ENCODE measurements around the gene PRAC2. TPM values are rescaled to one million over a fixed set of nuclear protein-coding genes. Genes with fewer than 3 reads are reported as not detected.

PRAC2 gene
- total and polyA plus RNA-seq, 2 donors (not counting 1 experiment from before 2014, with no cell fraction given): not detected

GRCh38 chr17:48759288-48759687 is 36.3 kb downstream of the PRAC2 start:
- Histone ChIP-seq H2AFZ (ENCODE audit: low read length) (no peak overlapping the region), H3K4me2 (ENCODE audit: extremely low read depth, insufficient read depth, low read length) (no peak overlapping the region), H3K4me3 (replicated peaks in 1 of 4; ENCODE audit: control extremely low read depth in 1 of 4, insufficient read depth in 1 of 4, low read depth in 3 of 4, low read length in 4 of 4) (no peak overlapping the region), H4K20me1 (ENCODE audit: control insufficient read depth, extremely low read depth, insufficient read depth, low read length) (no peaks in the 10 kb centered on the region), H3K79me2 (ENCODE audit: control insufficient read depth, insufficient read depth, low read length) (no peaks in the 10 kb centered on the region), H3K27ac (ENCODE audit: insufficient read depth, low read length) (no peak overlapping the region), H3K9ac (ENCODE audit: insufficient read depth, low read length) (no peak overlapping the region), H3K4me1 (ENCODE audit: control insufficient read depth, extremely low read depth, insufficient read depth, low read length) (peaks cover 1% of the 10 kb centered on the region), H3K27me3 (ENCODE audit: control insufficient read depth, insufficient read depth, low read length) (peaks cover 34% of the 10 kb centered on the region), H3K36me3 (ENCODE audit: control insufficient read depth, insufficient read depth, low read length) (no peaks in the 10 kb centered on the region), H3K9me3 (ENCODE audit: control insufficient read depth, insufficient read depth, low read depth, low read length) (no peaks in the 10 kb centered on the region)
- DNase-seq (ENCODE audit: low read depth in 2 of 2): no peak
- no peak for TF ChIP-seq EZH2 (IDR thresholded peaks at IDR 0.05; ENCODE audit: low read length, missing control alignments)
- TF ChIP-seq, protein P1, sequence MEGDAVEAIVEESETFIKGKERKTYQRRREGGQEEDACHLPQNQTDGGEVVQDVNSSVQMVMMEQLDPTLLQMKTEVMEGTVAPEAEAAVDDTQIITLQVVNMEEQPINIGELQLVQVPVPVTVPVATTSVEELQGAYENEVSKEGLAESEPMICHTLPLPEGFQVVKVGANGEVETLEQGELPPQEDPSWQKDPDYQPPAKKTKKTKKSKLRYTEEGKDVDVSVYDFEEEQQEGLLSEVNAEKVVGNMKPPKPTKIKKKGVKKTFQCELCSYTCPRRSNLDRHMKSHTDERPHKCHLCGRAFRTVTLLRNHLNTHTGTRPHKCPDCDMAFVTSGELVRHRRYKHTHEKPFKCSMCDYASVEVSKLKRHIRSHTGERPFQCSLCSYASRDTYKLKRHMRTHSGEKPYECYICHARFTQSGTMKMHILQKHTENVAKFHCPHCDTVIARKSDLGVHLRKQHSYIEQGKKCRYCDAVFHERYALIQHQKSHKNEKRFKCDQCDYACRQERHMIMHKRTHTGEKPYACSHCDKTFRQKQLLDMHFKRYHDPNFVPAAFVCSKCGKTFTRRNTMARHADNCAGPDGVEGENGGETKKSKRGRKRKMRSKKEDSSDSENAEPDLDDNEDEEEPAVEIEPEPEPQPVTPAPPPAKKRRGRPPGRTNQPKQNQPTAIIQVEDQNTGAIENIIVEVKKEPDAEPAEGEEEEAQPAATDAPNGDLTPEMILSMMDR (conservative IDR thresholded peaks at IDR 0.05 in 1 of 2, IDR thresholded peaks at IDR 0.05 in 1 of 2; ENCODE audit: low read depth in 1 of 2, low read length in 2 of 2): no peak

GRCh38 chr17:48760411-48760810 is 37.4 kb downstream of the PRAC2 start:
- H3K4me2 ChIP-seq (ENCODE audit: extremely low read depth, insufficient read depth, low read length): no peak overlapping the region
- H2AFZ ChIP-seq (ENCODE audit: low read length): no peak overlapping the region
- H3K4me1 ChIP-seq (ENCODE audit: control insufficient read depth, extremely low read depth, insufficient read depth, low read length): no peaks in the 10 kb centered on the region
- no peak overlapping the region for H3K4me3 ChIP-seq (replicated peaks in 1 of 4; ENCODE audit: control extremely low read depth in 1 of 4, insufficient read depth in 1 of 4, low read depth in 3 of 4, low read length in 4 of 4)
- no peak overlapping the region for H3K9ac ChIP-seq (ENCODE audit: insufficient read depth, low read length)
- H4K20me1 ChIP-seq (ENCODE audit: control insufficient read depth, extremely low read depth, insufficient read depth, low read length): no peaks in the 10 kb centered on the region
- DNase-seq (ENCODE audit: low read depth in 2 of 2): no peak
- TF ChIP-seq, protein P1 (conservative IDR thresholded peaks at IDR 0.05 in 1 of 2, IDR thresholded peaks at IDR 0.05 in 1 of 2; ENCODE audit: low read depth in 1 of 2, low read length in 2 of 2): no peak
- TF ChIP-seq EZH2 (IDR thresholded peaks at IDR 0.05; ENCODE audit: low read length, missing control alignments): no peak
- no peaks in the 10 kb centered on the region for H3K79me2 ChIP-seq (ENCODE audit: control insufficient read depth, insufficient read depth, low read length)
- H3K27me3 ChIP-seq (ENCODE audit: control insufficient read depth, insufficient read depth, low read length): peaks cover 24% of the 10 kb centered on the region
- H3K27ac ChIP-seq (ENCODE audit: insufficient read depth, low read length): no peak overlapping the region
- no peaks in the 10 kb centered on the region for H3K36me3 ChIP-seq (ENCODE audit: control insufficient read depth, insufficient read depth, low read length)
- H3K9me3 ChIP-seq (ENCODE audit: control insufficient read depth, insufficient read depth, low read depth, low read length): no peaks in the 10 kb centered on the region

DNA sequence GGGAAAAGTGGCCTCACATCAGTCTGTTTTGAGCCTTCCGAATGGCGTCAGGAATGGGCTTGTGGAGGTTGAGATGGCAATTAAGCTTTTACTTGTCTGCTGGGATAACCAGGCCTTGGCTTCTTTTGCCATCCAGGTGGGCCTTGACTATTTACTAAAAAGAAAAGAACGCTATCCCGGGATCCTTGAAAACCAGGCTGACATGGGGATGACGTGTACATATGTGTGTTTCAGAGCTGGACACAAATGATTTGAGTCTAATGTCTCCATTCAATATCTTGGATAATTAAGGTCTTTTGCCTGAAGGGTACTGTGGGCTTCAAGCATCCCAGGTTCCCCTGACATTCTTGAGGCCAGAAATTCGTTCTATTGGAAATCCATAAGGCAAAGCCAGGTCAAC is 38.1 kb downstream of the PRAC2 start:
- Histone ChIP-seq H3K27me3 (ENCODE audit: control insufficient read depth, insufficient read depth, low read length) (peaks cover 20% of the 10 kb centered on the region), H3K9me3 (ENCODE audit: control insufficient read depth, insufficient read depth, low read depth, low read length) (no peaks in the 10 kb centered on the region), H3K79me2 (ENCODE audit: control insufficient read depth, insufficient read depth, low read length) (no peaks in the 10 kb centered on the region), H4K20me1 (ENCODE audit: control insufficient read depth, extremely low read depth, insufficient read depth, low read length) (no peaks in the 10 kb centered on the region), H2AFZ (ENCODE audit: low read length) (no peak overlapping the region), H3K36me3 (ENCODE audit: control insufficient read depth, insufficient read depth, low read length) (no peaks in the 10 kb centered on the region), H3K27ac (ENCODE audit: insufficient read depth, low read length) (no peak overlapping the region), H3K4me1 (ENCODE audit: control insufficient read depth, extremely low read depth, insufficient read depth, low read length) (no peaks in the 10 kb centered on the region), H3K4me2 (ENCODE audit: extremely low read depth, insufficient read depth, low read length) (no peak overlapping the region), H3K9ac (ENCODE audit: insufficient read depth, low read length) (no peak overlapping the region), H3K4me3 (replicated peaks in 1 of 4; ENCODE audit: control extremely low read depth in 1 of 4, insufficient read depth in 1 of 4, low read depth in 3 of 4, low read length in 4 of 4) (no peak overlapping the region)
- TF ChIP-seq, protein P1 (conservative IDR thresholded peaks at IDR 0.05 in 1 of 2, IDR thresholded peaks at IDR 0.05 in 1 of 2; ENCODE audit: low read depth in 1 of 2, low read length in 2 of 2): no peak
- no peak for TF ChIP-seq EZH2 (IDR thresholded peaks at IDR 0.05; ENCODE audit: low read length, missing control alignments)
- DNase-seq (ENCODE audit: low read depth in 2 of 2): no peak

Data from fibroblast of lung (primary cell).